K562 (cell line): ENCODE results near the gene SERPINH1. TPM values are rescaled to one million over a fixed set of nuclear protein-coding genes. Genes with fewer than 3 reads are reported as not detected.

Source experiments
- BRD4 ChIP-seq: fragments of 200-600 bp; sonication (generic); IDR thresholded peaks from 2 replicates; pipeline ENCODE4 v1.6.1; 2017; ENCODE audit warnings: inconsistent platforms
- CCNT2 ChIP-seq: IDR thresholded peaks from 2 replicates; pipeline ENCODE4 v1.6.1; 2011; ENCODE audit warnings: borderline replicate concordance, low read depth, mild to moderate bottlenecking, moderate library complexity, mixed read lengths, low read length; ENCODE audit not compliant: insufficient read length; ENCODE audit errors: extremely low read depth
- DMBX1 ChIP-seq: fragments of 250-450 bp; sonication (Bioruptor Pico); IDR thresholded peaks from 2 replicates; pipeline ENCODE4 v1.8.0; 2022; ENCODE audit warnings: inconsistent platforms, mild to moderate bottlenecking, moderate library complexity, borderline replicate concordance
- HIVEP1 ChIP-seq: fragments of 250-450 bp; sonication (Bioruptor Pico); IDR thresholded peaks from 2 replicates; pipeline ENCODE4 v1.4.0; 2020; ENCODE audit warnings: mild to moderate bottlenecking
- KDM5B ChIP-seq: fragments of 200-600 bp; sonication (generic); IDR thresholded peaks from 2 replicates; pipeline ENCODE4 v1.6.1; 2012; ENCODE audit warnings: low read depth, mild to moderate bottlenecking, moderate library complexity, low read length, control low read depth, inconsistent platforms; ENCODE audit not compliant: insufficient replicate concordance
- MBD2 ChIP-seq: sonication (generic); IDR thresholded peaks from 2 replicates; pipeline ENCODE4 v1.6.1; 2016; ENCODE audit warnings: low read depth, borderline replicate concordance
- NCOA2 ChIP-seq, 2 experiments: fragments of 450-650 bp; IDR thresholded peaks; 2 replicates each; pipeline ENCODE4 v1.6.1; 2018; ENCODE audit warnings: mild to moderate bottlenecking in 2 of 2, moderate library complexity in 1 of 2; ENCODE audit not compliant: partially characterized antibody in 2 of 2
- PHF8 ChIP-seq: fragments of 200-600 bp; sonication (generic); IDR thresholded peaks from 2 replicates; pipeline ENCODE4 v1.6.1; 2012; ENCODE audit warnings: mixed run types, mild to moderate bottlenecking, inconsistent platforms, low read length, moderate library complexity, borderline replicate concordance
- POLR2AphosphoS2 ChIP-seq: IDR thresholded peaks from 2 replicates; pipeline ENCODE4 v1.6.1; 2012; ENCODE audit warnings: low read length, improper control_type of control experiment
- POLR2B ChIP-seq: fragments of 450-650 bp; IDR thresholded peaks from 2 replicates; pipeline ENCODE4 v1.6.1; 2018; ENCODE audit warnings: low read depth; ENCODE audit not compliant: partially characterized antibody
- SAFB2 ChIP-seq: fragments of 200-400 bp; formaldehyde crosslinking; IDR thresholded peaks from 2 replicates; pipeline ENCODE4 v1.6.1; 2018; ENCODE audit warnings: borderline replicate concordance, low read length, low read depth, moderate library complexity; ENCODE audit not compliant: severe bottlenecking
- SMARCB1 ChIP-seq: IDR thresholded peaks from 2 replicates; pipeline ENCODE4 v1.6.1; 2011; ENCODE audit warnings: improper control_type of control experiment, low read depth; ENCODE audit not compliant: insufficient read length
- TAF15 ChIP-seq: fragments of 200-400 bp; formaldehyde crosslinking; IDR thresholded peaks from 2 replicates; pipeline ENCODE4 v1.6.1; 2017; ENCODE audit warnings: mild to moderate bottlenecking, low read depth, low read length, moderate library complexity
- TEAD2 ChIP-seq: fragments of 450-650 bp; IDR thresholded peaks from 2 replicates; pipeline ENCODE4 v1.6.1; 2016; ENCODE audit warnings: missing genetic modification characterization, control low read depth, missing compliant biosample characterization
- TOE1 ChIP-seq, 2 experiments: fragments of 450-650 bp in 1 of 2; sonication (generic) in 1 of 2; formaldehyde crosslinking in 1 of 2; IDR thresholded peaks; 2 replicates each; pipeline versions ENCODE4 v1.7.1 to v1.8.0; 2016 to 2022; ENCODE audit warnings: borderline replicate concordance in 2 of 2, mild to moderate bottlenecking in 2 of 2, antibody characterized with exemption in 1 of 2, inconsistent platforms in 1 of 2, low read depth in 1 of 2, missing genetic modification reagents in 1 of 2, moderate library complexity in 1 of 2
- ZNF830 ChIP-seq: fragments of 250-450 bp; sonication (Bioruptor Pico); IDR thresholded peaks from 2 replicates; pipeline ENCODE4 v1.5.0; 2021; ENCODE audit warnings: mild to moderate bottlenecking
- polyA plus RNA-seq, 8 experiments: library from polyadenylated mRNA; depleted of rRNA in 4 of 8; stranded (reverse) in 5 of 8; unstranded in 3 of 8; fragments of >200 nt; fragmentation: Nextera tagmentation in 2 of 8; fragmentation: Illumina TruSeq in 1 of 8; extraction: Ambion mirVana in 2 of 8; extraction: Trizol in 1 of 8; gene quantifications; 2 replicates each; pipeline versions ENCODE4 v1.2.1 to v1.2.3, GENCODE V29; 2011 to 2014; ENCODE audit warnings: inconsistent platforms in 1 of 8, missing spikeins in 1 of 8
- total RNA-seq, 7 experiments: library from RNA; depleted of rRNA in 6 of 7; stranded (reverse); fragments of >200 nt in 6 of 7; fragmentation: Illumina TruSeq in 2 of 7; extraction: Trizol in 2 of 7; gene quantifications; 2 replicates each; pipeline versions ENCODE4 v1.2.1 to v1.2.3, GENCODE V29; 2011 to 2021; ENCODE audit warnings: low replicate concordance in 1 of 7
- TF ChIP-seq, protein P1 (sequence below): fragments of 450-650 bp; IDR thresholded peaks from 2 replicates; pipeline ENCODE4 v1.6.1; 2017; ENCODE audit warnings: antibody characterized with exemption, mild to moderate bottlenecking
- TF ChIP-seq, protein P2 (sequence below): sonication (generic); formaldehyde crosslinking; IDR thresholded peaks from 2 replicates; pipeline ENCODE4 v1.4.0; 2020; ENCODE audit warnings: mild to moderate bottlenecking, missing genetic modification reagents
- TF ChIP-seq, protein P3 (sequence below): IDR thresholded peaks from 2 replicates; pipeline ENCODE4 v1.6.1; 2011; ENCODE audit not compliant: insufficient read length; ENCODE audit errors: extremely low read depth

The SERPINH1 gene
- total and polyA plus RNA-seq, 9 of the 15 experiments (the other 6 are each of a cell fraction or from before 2014, with no cell fraction given), result 2.8 to 106 (median 67.9) TPM

DNA sequence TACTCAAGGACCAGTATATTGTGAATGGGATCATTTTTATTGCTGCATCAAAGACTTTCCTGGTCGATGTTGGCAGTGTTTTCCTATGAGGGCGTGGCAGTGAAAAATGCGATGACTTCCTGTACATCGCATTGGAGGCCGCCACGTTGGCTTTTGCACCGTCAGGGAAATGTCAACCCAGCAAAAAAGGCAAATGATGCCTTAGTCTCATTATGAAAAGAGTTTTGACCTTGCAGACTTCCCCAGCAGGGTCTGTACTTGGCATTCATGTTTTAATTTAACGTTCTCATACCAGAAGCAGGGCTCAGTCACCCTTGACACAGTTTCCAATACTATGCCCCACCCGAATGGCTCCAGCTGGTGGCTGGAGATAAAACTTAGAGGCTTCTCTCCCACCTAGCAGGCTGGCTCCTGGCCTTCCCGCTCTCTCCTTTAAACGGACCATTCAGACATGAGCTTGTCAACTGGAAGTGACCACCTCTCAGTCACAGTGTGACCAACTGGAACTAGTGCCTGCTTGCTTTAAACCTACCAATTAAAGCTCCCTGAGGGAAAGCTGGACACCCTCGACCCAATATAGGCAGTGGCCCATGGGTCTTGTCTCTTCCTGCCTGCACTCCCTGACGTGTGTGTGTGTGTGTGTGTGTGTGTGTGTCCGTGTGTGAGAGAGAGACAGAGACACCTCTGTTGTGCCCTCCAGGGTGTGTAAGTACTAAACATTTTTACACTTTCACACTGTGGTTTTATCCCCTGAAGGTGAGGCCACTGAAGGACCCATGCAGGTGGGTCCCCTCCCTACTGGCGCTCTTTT is 27.6 kb upstream of the SERPINH1 start (continued):
- TF ChIP-seq PHF8 (peak; percentile 39; the same call in 1 of the 2 replicates), MBD2 (0 out of 2 replicates have a peak, but pooled peaks have one; percentile 63), CCNT2 (peak; percentile 82), ZNF830 (CRISPR knock-in tag) (no peak), NCOA2 (IDR thresholded peaks at IDR 0.05; ENCODE audit: partially characterized antibody in 2 of 2) (no peak), KDM5B (peak; percentile 72), POLR2B (peak; percentile 65), HIVEP1 (no peak), SAFB2 (no peak), SMARCB1 (peak; percentile 72), TEAD2 (tag) (no peak), TOE1 (IDR thresholded peaks at IDR 0.05; ENCODE audit: borderline replicate concordance) (peak; percentile 66; the same call in 1 of the 2 replicates), TOE1 (CRISPR knock-in tag; IDR thresholded peaks at IDR 0.05; ENCODE audit: borderline replicate concordance, low read depth) (no peak), DMBX1 (peak; percentile 71), BRD4 (no peak), TAF15 (no peak), POLR2AphosphoS2 (no peak)
- TF ChIP-seq, protein P1, sequence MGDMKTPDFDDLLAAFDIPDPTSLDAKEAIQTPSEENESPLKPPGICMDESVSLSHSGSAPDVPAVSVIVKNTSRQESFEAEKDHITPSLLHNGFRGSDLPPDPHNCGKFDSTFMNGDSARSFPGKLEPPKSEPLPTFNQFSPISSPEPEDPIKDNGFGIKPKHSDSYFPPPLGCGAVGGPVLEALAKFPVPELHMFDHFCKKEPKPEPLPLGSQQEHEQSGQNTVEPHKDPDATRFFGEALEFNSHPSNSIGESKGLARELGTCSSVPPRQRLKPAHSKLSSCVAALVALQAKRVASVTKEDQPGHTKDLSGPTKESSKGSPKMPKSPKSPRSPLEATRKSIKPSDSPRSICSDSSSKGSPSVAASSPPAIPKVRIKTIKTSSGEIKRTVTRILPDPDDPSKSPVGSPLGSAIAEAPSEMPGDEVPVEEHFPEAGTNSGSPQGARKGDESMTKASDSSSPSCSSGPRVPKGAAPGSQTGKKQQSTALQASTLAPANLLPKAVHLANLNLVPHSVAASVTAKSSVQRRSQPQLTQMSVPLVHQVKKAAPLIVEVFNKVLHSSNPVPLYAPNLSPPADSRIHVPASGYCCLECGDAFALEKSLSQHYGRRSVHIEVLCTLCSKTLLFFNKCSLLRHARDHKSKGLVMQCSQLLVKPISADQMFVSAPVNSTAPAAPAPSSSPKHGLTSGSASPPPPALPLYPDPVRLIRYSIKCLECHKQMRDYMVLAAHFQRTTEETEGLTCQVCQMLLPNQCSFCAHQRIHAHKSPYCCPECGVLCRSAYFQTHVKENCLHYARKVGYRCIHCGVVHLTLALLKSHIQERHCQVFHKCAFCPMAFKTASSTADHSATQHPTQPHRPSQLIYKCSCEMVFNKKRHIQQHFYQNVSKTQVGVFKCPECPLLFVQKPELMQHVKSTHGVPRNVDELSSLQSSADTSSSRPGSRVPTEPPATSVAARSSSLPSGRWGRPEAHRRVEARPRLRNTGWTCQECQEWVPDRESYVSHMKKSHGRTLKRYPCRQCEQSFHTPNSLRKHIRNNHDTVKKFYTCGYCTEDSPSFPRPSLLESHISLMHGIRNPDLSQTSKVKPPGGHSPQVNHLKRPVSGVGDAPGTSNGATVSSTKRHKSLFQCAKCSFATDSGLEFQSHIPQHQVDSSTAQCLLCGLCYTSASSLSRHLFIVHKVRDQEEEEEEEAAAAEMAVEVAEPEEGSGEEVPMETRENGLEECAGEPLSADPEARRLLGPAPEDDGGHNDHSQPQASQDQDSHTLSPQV, result peak; percentile 83
- TF ChIP-seq, protein P2, sequence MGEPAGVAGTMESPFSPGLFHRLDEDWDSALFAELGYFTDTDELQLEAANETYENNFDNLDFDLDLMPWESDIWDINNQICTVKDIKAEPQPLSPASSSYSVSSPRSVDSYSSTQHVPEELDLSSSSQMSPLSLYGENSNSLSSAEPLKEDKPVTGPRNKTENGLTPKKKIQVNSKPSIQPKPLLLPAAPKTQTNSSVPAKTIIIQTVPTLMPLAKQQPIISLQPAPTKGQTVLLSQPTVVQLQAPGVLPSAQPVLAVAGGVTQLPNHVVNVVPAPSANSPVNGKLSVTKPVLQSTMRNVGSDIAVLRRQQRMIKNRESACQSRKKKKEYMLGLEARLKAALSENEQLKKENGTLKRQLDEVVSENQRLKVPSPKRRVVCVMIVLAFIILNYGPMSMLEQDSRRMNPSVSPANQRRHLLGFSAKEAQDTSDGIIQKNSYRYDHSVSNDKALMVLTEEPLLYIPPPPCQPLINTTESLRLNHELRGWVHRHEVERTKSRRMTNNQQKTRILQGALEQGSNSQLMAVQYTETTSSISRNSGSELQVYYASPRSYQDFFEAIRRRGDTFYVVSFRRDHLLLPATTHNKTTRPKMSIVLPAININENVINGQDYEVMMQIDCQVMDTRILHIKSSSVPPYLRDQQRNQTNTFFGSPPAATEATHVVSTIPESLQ (CRISPR knock-in tag), result 0 out of 2 replicates have a peak, but pooled peaks have one; percentile 74
- TF ChIP-seq, protein P3, sequence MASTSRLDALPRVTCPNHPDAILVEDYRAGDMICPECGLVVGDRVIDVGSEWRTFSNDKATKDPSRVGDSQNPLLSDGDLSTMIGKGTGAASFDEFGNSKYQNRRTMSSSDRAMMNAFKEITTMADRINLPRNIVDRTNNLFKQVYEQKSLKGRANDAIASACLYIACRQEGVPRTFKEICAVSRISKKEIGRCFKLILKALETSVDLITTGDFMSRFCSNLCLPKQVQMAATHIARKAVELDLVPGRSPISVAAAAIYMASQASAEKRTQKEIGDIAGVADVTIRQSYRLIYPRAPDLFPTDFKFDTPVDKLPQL, result no peak
